SJCRH30 (cell line): ENCODE data around the gene PXT1. TPM values are rescaled to one million over a fixed set of nuclear protein-coding genes. Genes with fewer than 3 reads are reported as not detected.
"Not testable (repeated sequence)": the region's sequence is repeated elsewhere in the genome, so short reads cannot be mapped to it uniquely, and the experiment has no call there.

ENCODE experiments used
- DNase-seq, 2 experiments: peaks; one replicate each; pipeline ENCODE4 v3.0.0-alpha.2; 2015 to 2020
- H3K27ac ChIP-seq: fragments of 250-450 bp; sonication (Bioruptor Pico); 2 replicates; pipeline ENCODE4 v1.5.1; 2020; ENCODE audit warnings: mild to moderate bottlenecking, moderate library complexity
- H3K27me3 ChIP-seq: fragments of 250-450 bp; sonication (Bioruptor Pico); 2 replicates; pipeline ENCODE4 v1.5.1; 2020; ENCODE audit warnings: mild to moderate bottlenecking, moderate library complexity
- H3K36me3 ChIP-seq: fragments of 250-450 bp; sonication (Bioruptor Pico); 2 replicates; pipeline ENCODE4 v1.5.1; 2020; ENCODE audit warnings: mild to moderate bottlenecking, moderate library complexity
- H3K4me1 ChIP-seq: fragments of 250-450 bp; sonication (Bioruptor Pico); 2 replicates; pipeline ENCODE4 v1.5.1; 2020; ENCODE audit warnings: mild to moderate bottlenecking, moderate library complexity
- H3K4me3 ChIP-seq: fragments of 250-450 bp; sonication (Bioruptor Pico); 2 replicates; pipeline ENCODE4 v1.5.1; 2020; ENCODE audit warnings: mild to moderate bottlenecking, moderate library complexity
- H3K9me3 ChIP-seq: fragments of 250-450 bp; sonication (Bioruptor Pico); replicated peaks from 2 replicates; pipeline ENCODE4 v1.5.1; 2020; ENCODE audit warnings: mild to moderate bottlenecking, moderate library complexity
- total RNA-seq: library from RNA; depleted of rRNA; stranded (reverse); fragments of >200 nt; shearing (Covaris generic); gene quantifications from 2 replicates; pipeline ENCODE4 v1.2.3, GENCODE V29; 2014

The PXT1 gene
- total RNA-seq, 1 experiment from 2014 or later, result not detected

DNA sequence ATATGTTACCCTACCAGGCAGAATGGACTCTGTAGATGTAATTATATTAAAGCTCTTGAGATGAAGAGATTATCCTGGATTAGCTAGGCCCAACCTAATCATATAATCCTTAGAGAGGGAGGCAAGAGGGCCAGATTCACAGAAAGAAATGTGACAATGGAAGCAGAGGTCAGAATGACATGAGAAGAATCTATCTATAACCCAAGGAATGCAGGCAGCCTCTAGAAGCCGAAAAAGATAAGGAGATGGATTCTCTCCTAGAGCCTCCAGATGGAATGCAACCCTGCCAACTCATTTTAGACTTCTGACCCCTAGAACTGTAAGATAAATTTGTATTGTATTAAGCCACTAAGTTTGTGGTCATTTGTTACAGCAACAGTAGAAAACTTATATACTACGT lies 12.3 kb downstream of the PXT1 start:
- Histone ChIP-seq H3K36me3 (no peaks in the 10 kb centered on the region), H3K4me3 (no peak overlapping the region), H3K9me3 (no peaks in the 10 kb centered on the region), H3K27ac (no peak overlapping the region), H3K4me1 (peaks cover 11% of the 10 kb centered on the region), H3K27me3 (no peaks in the 10 kb centered on the region)
- no peak for DNase-seq

DNA sequence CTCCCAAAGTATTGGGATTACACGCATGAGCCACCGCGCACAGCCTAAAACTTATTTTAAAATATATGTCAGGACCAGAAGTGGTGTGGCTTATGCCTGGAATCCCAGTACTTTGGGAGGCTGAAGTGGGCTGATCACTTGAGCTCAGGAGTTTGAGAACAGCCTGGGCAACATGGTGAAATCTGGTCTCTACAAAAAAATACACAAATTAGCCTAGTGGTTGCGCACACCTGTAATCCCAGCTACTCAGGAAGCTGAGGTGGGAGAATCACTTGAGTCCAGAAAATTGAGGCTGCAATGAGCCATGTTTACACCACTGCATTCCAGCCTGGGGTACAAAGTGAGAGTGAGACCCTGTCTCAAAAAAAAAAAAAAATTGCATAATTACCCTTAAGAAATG lies 13.7 kb downstream of the PXT1 start:
- Histone ChIP-seq H3K27ac (no peak overlapping the region), H3K9me3 (no peaks in the 10 kb centered on the region), H3K27me3 (no peaks in the 10 kb centered on the region), H3K4me3 (no peak overlapping the region), H3K4me1 (peaks cover 11% of the 10 kb centered on the region), H3K36me3 (no peaks in the 10 kb centered on the region)
- DNase-seq, result no peak

DNA sequence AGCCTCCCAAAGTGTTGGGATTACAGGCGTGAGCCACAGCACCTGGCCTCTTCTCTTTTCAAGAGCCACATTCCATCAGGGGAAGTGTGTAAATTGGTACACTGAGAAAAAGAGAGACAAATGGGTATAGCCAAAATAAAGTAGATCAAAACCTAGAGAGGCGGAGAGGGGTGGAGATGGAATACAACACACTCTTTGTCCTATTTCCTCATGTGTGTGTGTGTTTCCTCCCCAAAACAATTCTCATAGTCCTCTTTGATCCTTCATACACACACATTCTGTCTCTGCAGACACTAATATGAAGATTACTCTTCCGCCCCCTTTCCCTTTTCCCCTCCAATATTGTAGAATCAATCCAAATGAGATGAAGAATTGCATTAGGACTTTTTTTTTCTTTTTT lies 16.0 kb downstream of the PXT1 start:
- H3K4me3 ChIP-seq, result no peak overlapping the region
- H3K9me3 ChIP-seq, result no peaks in the 10 kb centered on the region
- H3K36me3 ChIP-seq, result no peaks in the 10 kb centered on the region
- no peaks in the 10 kb centered on the region; the same call in 1 of the 2 replicates for H3K4me1 ChIP-seq
- no peaks in the 10 kb centered on the region for H3K27me3 ChIP-seq
- no peak overlapping the region for H3K27ac ChIP-seq
- DNase-seq, result no peak

DNA sequence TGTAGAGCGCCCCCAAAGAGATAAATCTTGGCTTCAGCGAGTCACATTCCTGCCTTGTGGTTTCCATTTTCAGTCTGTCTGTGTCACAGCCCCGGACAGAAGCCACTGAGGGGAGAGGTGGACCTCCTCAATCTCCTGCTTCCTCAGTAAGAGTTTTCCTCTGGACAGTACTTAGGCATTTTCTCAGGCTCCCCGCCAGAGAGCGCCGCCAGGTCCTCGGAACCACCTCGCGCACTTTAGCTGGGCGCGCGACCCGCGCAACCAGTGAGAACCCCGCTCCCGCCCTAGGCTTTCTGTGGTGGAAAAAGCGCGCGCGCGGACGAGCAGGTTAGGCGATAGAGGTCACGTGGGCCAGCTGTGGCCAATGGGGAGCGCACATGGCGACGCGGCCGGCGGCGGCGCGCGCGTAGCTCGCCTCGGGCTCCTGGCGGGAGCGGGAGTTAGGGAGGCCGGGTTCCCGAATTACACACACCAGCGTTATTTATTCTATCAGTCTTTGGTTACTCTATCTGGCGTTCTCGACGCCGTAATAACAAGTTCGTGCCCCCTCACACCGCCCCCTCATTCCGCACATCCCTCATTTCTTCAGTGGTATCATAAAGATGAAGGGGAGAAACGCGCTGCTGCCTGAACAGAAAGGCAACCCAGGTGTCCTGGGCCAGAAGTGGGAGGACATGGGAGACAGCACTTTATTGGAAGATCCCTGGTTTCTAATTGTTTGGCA lies 19.4 kb downstream of the PXT1 start:
- H3K9me3 ChIP-seq, result no peaks in the 10 kb centered on the region
- no peaks in the 10 kb centered on the region for H3K4me1 ChIP-seq
- peak overlapping the region; percentile 66 for H3K4me3 ChIP-seq
- no peaks in the 10 kb centered on the region for H3K36me3 ChIP-seq
- H3K27me3 ChIP-seq, result no peaks in the 10 kb centered on the region
- peak; percentile 98 to 99 for DNase-seq
- peak overlapping the region; percentile 52 for H3K27ac ChIP-seq

DNA sequence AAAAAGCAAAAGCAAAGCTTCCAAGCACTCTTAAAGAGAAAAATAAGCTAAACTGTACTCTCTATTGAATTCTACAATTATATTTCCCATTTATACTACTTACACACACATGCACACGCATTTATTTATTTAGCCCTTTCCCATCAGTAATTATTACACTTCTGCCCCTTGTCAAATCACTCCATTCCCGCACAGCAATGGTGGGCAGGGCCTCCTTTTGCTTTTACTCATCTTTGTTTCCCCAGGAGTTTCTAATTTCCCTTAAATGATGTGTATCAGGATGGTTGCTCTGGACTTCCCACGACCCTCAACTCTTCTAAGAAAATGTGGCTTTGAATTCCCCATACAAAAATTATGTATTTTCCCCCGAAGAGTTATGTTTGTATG lies 19.9 kb downstream of the PXT1 start:
- H3K27ac ChIP-seq, result peak overlapping the region; percentile 52
- H3K4me3 ChIP-seq, result peak overlapping the region; percentile 66
- no peaks in the 10 kb centered on the region for H3K27me3 ChIP-seq
- DNase-seq, result no peak
- no peaks in the 10 kb centered on the region for H3K9me3 ChIP-seq
- no peaks in the 10 kb centered on the region for H3K4me1 ChIP-seq
- H3K36me3 ChIP-seq, result no peaks in the 10 kb centered on the region

DNA sequence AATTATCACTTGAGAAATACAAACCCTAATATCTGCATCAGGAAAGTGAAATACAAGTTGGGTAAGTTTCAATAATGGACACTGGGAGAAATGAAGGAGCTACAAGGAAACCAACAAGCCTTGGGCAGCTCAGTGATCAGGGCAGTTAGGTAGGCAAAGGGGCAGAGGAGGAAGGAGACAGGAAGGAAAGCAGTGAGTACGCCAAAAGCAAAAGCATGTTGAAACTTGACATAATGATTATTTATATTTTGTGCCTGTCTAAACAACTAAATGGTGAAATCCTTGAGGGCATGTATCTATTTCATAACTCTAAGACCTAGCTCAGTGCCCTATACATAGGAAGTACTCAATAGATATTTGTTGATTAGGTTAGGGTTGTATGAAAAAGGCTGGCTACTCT lies 23.3 kb downstream of the PXT1 start:
- no peaks in the 10 kb centered on the region for H3K9me3 ChIP-seq
- H3K27me3 ChIP-seq, result no peaks in the 10 kb centered on the region
- no peak overlapping the region for H3K4me3 ChIP-seq
- no peak overlapping the region for H3K27ac ChIP-seq
- H3K4me1 ChIP-seq, result no peaks in the 10 kb centered on the region
- DNase-seq, result no peak
- H3K36me3 ChIP-seq, result no peaks in the 10 kb centered on the region

DNA sequence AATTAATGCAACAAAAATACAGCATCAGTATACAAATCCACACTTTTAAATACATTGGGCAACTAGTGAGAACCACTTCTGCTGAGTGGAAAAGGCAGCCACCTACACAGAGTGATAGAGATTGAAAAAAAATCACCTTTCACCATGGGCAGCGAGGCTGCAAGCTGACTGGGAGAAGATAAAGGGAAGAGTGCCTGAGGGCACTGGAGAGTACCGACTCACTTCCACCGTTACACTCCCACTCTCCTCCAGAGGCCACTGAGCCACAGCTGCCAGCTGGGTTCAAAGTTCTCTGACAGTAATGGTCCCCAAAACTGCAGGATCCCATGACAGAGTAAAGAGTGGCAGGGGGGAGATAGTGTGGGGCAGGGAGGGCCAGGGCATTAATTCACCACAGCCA lies 24.1 kb downstream of the PXT1 start:
- no peaks in the 10 kb centered on the region for H3K4me1 ChIP-seq
- H3K9me3 ChIP-seq, result no peaks in the 10 kb centered on the region
- no peaks in the 10 kb centered on the region for H3K36me3 ChIP-seq
- no peak overlapping the region for H3K4me3 ChIP-seq
- DNase-seq, result peak; percentile 19 to 54
- H3K27me3 ChIP-seq, result no peaks in the 10 kb centered on the region
- no peak overlapping the region for H3K27ac ChIP-seq

DNA sequence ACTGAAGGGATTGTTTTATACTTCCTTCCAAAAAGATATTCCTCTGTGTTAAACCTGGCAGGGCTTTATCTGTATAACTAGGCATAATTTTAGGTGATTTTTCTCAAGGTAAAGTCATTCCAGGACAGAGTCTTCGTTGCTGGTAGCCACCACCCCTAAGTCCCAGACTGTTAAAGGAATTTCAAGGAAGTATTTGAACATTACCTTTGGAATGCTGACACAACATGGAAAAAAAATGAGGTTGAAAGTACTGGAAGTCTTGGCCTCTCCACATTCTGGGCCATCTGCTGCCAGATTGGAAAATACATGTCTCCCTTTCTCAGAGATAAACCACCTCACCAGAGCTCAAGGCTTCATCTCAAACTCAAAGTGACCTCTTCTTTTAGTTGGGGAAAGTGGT lies 28.2 kb downstream of the PXT1 start:
- Histone ChIP-seq H3K27ac (no peak overlapping the region), H3K4me1 (no peaks in the 10 kb centered on the region), H3K9me3 (no peaks in the 10 kb centered on the region), H3K4me3 (no peak overlapping the region), H3K27me3 (no peaks in the 10 kb centered on the region), H3K36me3 (no peaks in the 10 kb centered on the region)
- no peak for DNase-seq

DNA sequence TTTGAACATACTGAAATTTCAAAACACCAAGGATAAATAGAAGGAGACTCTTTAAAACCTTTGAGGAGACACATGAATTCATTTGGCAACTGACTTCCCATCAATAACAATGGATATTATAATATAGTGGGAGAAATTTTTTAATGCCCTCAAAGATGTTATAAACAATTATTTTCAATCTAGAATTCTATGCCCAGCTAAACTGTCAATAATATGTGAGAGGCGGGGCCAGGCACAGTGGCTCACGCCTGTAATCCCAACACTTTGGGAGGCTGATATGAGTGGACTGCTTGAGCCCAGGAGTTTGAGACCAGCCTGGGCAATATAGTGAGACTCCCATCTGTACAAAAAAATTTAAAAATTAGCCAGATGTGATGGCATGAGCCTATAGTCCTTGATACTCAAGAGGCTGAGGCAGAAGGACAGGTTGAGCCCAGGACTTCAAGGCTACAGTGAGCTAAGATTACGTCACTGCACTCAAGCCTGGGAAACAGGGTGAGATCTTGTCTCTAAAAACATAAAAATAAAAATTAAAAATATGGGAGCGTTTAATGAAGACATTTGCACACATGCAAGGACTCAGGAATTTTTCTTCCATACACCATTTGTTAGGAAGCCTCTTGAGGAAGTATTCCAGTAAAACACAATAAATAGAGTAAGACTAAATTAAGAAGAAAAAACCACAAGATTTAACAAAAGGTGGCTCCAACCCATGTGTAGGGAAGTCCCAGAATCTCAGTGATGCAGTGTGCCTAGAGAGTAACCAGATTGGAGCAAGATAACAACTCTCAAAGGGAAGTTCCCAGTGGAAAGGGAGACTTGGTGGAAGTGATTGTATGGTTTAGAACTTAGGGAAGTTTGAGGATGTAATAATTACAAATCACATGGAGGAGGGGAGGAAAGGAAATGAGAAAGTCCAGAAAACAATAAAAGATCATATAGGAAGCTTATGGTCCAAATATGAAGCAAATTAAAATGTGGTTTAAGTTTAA lies 28.9 kb downstream of the PXT1 start:
- Histone ChIP-seq H3K27me3 (no peaks in the 10 kb centered on the region), H3K9me3 (no peaks in the 10 kb centered on the region), H3K36me3 (no peaks in the 10 kb centered on the region), H3K27ac (no peak overlapping the region), H3K4me3 (no peak overlapping the region), H3K4me1 (no peaks in the 10 kb centered on the region)
- DNase-seq, result no peak

DNA sequence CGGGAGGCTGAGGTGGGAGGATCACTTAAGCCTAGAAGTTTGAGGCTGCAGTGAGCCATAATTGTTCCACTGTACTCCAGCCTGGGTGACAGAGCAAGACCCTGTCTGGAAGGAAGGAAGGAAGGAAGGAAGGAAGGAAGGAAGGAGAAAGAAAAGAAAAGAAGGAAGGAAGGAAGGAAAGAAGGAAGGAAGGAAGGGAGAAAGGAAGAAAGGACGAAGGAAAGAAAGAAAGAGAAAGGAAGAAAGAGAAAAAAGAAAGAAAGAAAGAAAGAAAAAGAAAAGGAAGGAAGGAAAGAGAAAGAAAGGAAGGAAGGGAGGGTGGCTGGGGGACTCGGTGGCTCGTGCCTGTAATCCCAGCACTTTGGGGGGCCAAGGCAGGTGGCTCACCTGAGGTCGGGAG lies 32.9 kb downstream of the PXT1 start:
- not testable (repeated sequence) for H3K36me3 ChIP-seq, H3K4me1 ChIP-seq, H3K27me3 ChIP-seq, H3K4me3 ChIP-seq, H3K27ac ChIP-seq, H3K9me3 ChIP-seq, DNase-seq

DNA sequence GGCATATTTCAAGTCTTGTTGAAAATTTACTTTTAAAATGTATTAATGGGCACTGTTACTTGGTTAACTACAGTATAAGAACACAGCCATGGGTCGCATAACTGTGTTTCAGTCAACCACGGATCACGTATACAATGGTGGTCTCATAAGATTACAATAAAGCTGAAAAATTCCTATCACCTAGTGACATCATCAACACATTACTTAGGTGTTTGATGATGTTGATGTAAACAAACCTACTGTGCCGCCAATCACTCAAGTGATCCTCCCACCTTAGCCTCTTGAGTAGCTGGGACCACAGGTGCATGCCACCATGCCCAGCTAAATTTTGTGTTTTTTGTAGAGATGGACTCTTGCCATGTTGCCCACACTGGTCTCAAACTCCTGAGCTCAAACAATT lies 38.5 kb downstream of the PXT1 start:
- no peak for DNase-seq
- Histone ChIP-seq H3K27me3 (no peaks in the 10 kb centered on the region), H3K4me3 (no peak overlapping the region), H3K36me3 (no peaks in the 10 kb centered on the region), H3K9me3 (no peaks in the 10 kb centered on the region), H3K27ac (no peak overlapping the region), H3K4me1 (no peaks in the 10 kb centered on the region)

DNA sequence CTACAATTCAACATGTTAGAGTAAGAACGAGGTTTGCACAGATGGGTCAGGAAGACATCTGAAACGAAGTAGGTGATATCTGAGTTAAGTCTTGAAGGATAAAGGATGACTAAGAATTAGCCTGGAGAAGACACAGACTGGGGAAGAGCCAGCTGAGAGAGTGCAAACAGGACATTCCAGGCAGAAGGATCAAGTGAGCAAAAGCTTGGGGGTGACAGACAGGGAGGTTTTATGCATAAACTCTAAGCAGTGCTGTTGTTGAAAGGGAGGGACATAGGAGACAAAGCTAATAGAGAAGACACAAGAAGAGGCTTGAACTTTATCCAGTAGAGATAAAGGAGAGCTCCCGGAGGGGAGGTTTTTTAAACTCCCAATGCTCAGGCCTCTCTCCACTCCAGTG lies 40.2 kb downstream of the PXT1 start:
- Histone ChIP-seq H3K4me1 (no peaks in the 10 kb centered on the region), H3K27me3 (no peaks in the 10 kb centered on the region), H3K36me3 (no peaks in the 10 kb centered on the region), H3K9me3 (no peaks in the 10 kb centered on the region), H3K27ac (no peak overlapping the region), H3K4me3 (no peak overlapping the region)
- DNase-seq, result no peak

DNA sequence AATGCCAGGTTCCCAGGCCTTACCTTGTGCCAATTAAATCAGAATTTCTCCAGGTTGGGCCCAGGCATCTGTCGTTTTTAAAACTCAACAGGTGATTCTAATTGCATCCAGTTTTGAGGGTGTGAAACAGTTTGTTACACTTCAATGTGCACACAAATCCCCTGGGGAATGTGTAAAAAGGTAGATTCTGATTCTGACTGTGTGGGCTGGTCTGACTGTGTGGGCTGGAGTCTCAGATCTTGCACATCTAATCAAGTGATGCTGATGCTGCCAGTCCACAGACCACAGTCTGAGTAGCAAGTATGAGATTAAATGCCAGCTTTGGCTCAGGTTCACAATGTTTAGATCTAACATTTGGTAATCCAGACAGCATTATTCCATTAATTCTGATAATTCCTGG lies 42.7 kb downstream of the PXT1 start:
- H3K27me3 ChIP-seq, result no peaks in the 10 kb centered on the region
- no peaks in the 10 kb centered on the region for H3K9me3 ChIP-seq
- no peak for DNase-seq
- no peaks in the 10 kb centered on the region for H3K36me3 ChIP-seq
- no peaks in the 10 kb centered on the region for H3K4me1 ChIP-seq
- no peak overlapping the region for H3K27ac ChIP-seq
- H3K4me3 ChIP-seq, result no peak overlapping the region

DNA sequence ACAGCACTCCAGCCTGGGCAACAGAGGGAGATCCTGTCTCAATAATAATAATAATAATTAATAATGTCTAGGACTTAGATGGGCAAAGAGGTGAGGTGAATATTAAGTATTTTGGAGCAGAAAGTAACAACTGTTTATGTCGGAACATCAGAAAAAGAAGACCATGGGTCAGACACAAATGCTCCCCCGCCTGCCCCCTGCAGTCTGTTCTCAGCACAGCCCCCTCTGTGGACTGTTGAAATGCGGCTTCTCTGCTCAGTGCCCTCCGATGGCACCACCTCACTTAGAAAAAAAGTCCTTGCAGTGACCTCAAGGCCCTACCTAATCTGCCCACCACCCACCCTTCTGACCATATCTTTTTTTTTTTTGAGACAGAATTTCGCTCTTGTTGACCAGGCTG lies 50.0 kb downstream of the PXT1 start:
- no peaks in the 10 kb centered on the region for H3K4me1 ChIP-seq
- H3K9me3 ChIP-seq, result no peaks in the 10 kb centered on the region
- no peak overlapping the region for H3K27ac ChIP-seq
- H3K4me3 ChIP-seq, result no peak overlapping the region
- no peak for DNase-seq
- H3K27me3 ChIP-seq, result no peaks in the 10 kb centered on the region
- no peaks in the 10 kb centered on the region for H3K36me3 ChIP-seq

DNA sequence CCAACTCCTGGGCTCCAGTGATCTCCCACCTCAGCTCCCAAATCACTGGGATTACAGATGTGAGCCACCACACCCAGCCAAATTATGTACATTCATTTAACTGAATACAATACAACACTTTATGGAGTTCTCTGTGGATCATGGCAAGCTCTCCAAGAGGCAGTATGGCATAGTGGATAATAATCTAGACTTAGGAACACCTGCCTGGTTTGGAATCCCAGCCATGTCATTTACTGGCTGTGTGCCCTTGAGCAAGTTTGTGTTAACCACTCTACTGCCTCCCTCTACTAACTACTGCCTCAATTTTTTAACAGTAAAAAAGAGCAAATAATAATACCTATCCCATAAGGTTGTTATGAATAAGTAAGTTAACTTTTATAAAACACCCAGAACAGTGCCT lies 53.3 kb downstream of the PXT1 start:
- Histone ChIP-seq H3K4me3 (no peak overlapping the region), H3K36me3 (no peaks in the 10 kb centered on the region), H3K9me3 (no peaks in the 10 kb centered on the region), H3K27me3 (no peaks in the 10 kb centered on the region), H3K27ac (no peak overlapping the region), H3K4me1 (no peaks in the 10 kb centered on the region)
- no peak for DNase-seq
